IPS-18a (cell line): ENCODE data around the gene KIAA2012.
"Not testable (repeated sequence)": the region's sequence is repeated elsewhere in the genome, so short reads cannot be mapped to it uniquely, and the experiment has no call there.

Experiments
- H3K27ac ChIP-seq: one replicate; pipeline ENCODE4 v1.5.1; 2013; ENCODE audit warnings: low read length
- H3K27me3 ChIP-seq: one replicate; pipeline ENCODE4 v1.6.1; 2013; ENCODE audit warnings: mild to moderate bottlenecking, low read length; ENCODE audit not compliant: control insufficient read depth, insufficient read depth
- H3K36me3 ChIP-seq: one replicate; pipeline ENCODE4 v1.6.1; 2013; ENCODE audit warnings: low read depth, low read length; ENCODE audit not compliant: control insufficient read depth
- H3K4me1 ChIP-seq: one replicate; pipeline ENCODE4 v1.6.1; 2013; ENCODE audit warnings: low read depth, low read length; ENCODE audit not compliant: control insufficient read depth
- H3K4me3 ChIP-seq: one replicate; pipeline ENCODE4 v1.5.1; 2013; ENCODE audit warnings: low read length
- H3K9ac ChIP-seq: one replicate; pipeline ENCODE4 v1.6.1; 2013; ENCODE audit warnings: mild to moderate bottlenecking, low read length, moderate library complexity
- H3K9me3 ChIP-seq: one replicate; pipeline ENCODE4 v1.6.1; 2013; ENCODE audit warnings: low read depth, low read length; ENCODE audit not compliant: control insufficient read depth

The KIAA2012 gene

GRCh38 chr2:202122163-202122540, 49.1 kb downstream of the KIAA2012 start:
- H3K27me3 ChIP-seq = no peaks in the 10 kb centered on the region
- no peaks in the 10 kb centered on the region for H3K36me3 ChIP-seq

DNA sequence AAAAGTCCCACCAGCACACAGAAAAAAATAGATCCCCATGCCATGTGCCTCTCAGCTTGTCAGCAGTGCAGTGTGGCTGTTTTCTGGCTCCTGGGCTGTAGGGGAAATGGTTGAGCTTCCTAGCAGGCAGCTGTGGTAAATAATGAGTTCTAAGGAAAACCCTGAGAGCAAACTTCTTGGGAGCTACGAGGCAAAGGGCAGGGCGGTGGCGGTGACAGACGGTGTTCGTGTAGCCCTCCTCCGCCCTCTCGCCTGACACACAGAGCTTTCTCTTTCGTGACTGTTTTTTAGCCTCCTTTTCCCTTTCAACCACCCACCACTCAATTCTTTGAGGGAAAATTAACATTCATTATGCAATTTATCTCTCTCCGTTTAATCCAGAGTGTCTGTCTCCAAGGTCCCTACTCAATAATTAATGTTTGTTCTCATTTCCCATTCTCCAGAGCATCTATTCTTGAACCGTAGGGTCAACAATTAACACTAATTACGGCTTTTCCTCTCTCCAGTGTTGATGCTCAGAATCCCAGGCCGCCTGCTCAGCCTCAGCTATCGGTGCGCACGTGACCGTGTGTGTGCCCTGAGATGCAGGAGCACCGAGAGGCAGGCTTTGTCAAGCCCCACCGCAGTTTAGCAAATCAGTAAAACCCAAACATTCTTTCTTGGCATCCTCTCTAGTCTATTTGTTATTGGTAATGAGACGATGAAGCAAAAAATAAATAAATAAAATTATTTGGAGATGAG, 50.1 kb downstream of the KIAA2012 start:
- no peak overlapping the region for H3K4me3 ChIP-seq
- H3K27me3 ChIP-seq = no peaks in the 10 kb centered on the region
- no peaks in the 10 kb centered on the region for H3K9me3 ChIP-seq
- no peak overlapping the region for H3K27ac ChIP-seq
- H3K4me1 ChIP-seq = peaks cover 5% of the 10 kb centered on the region
- no peaks in the 10 kb centered on the region for H3K36me3 ChIP-seq
- H3K9ac ChIP-seq = no peak overlapping the region

More at GRCh38 chr2:202122163-202122540, 49.1 kb downstream of the KIAA2012 start:
- Histone ChIP-seq H3K9me3 (no peaks in the 10 kb centered on the region), H3K4me3 (no peak overlapping the region), H3K4me1 (peaks cover 5% of the 10 kb centered on the region), H3K27ac (no peak overlapping the region), H3K9ac (no peak overlapping the region)

DNA sequence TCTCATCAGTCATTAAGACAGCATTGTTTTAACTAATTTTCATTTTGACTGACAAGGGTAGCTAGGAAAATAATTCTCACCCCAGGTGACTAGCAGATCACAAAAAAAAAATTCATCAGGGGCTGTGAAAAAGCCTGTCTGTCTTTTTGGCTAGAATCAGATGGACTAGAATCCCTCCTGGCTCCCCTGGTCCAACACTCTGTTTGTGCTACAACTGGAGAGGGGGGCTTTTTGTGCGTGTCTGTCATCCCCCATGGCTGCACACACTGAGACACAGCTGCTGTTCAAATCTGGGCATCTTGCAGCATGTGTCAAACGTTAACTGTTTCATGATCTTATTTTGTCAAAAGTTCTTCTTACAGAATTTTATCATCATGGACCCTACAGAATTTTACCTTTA, 51.2 kb downstream of the KIAA2012 start:
- Histone ChIP-seq H3K9me3 (no peaks in the 10 kb centered on the region), H3K27me3 (no peaks in the 10 kb centered on the region)

DNA sequence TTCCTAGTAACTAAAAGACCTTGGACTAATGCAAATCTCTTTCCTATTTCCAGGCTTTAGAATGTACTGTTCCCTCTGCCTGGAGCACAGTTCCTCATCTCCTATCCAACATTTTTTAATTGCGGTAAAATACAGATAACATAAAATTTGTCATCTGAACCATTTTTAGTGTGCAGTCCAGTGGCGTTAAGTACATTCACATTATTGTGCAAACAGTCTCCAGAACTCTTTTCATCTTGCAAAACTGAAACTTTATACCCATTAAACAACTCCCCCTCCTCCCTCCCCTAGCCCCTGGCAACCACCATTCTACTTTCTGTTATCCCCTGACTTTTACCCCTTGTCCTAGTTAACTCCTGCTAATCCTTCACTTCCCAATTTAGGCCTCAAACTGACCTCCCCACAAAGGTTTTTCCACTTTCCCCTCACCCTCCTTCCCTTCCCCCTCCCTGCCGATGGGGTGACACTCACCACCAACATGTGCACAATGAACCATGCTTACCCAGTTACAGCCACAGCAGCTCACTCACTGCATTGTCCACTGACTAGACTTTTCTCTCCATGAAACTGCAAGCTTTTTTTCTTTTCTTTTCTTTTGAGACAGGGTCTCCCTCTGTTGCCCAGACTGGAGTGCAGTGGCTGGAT, 54.8 kb downstream of the KIAA2012 start:
- Histone ChIP-seq H3K27me3 (no peaks in the 10 kb centered on the region), H3K9ac (no peak overlapping the region), H3K9me3 (no peaks in the 10 kb centered on the region), H3K4me1 (peaks cover 5% of the 10 kb centered on the region), H3K4me3 (no peak overlapping the region), H3K27ac (no peak overlapping the region), H3K36me3 (no peaks in the 10 kb centered on the region)

More for the DNA sequence above, 51.2 kb downstream of the KIAA2012 start:
- H3K9ac ChIP-seq = no peak overlapping the region
- no peaks in the 10 kb centered on the region for H3K36me3 ChIP-seq
- H3K4me3 ChIP-seq = no peak overlapping the region
- peaks cover 5% of the 10 kb centered on the region for H3K4me1 ChIP-seq
- no peak overlapping the region for H3K27ac ChIP-seq

DNA sequence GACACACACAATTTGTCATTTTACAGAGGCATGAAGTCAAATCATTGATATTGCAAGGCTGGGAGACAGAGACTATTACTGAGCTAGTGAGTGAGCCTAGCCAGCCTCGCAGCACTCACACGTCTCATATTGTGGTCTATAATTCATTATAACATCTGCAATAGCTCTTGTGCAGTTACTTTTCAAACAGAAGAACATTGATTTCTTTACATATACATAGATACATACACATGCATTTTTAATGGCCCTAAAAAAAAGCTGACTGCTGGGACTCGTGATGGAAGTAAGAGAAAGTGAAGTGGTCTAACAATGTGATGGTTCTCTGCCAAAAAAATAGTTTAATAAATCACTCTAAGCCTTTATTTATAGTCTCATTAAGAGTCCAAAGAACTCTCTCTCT, 56.8 kb downstream of the KIAA2012 start:
- Histone ChIP-seq H3K27me3 (no peaks in the 10 kb centered on the region), H3K4me1 (no peaks in the 10 kb centered on the region)

GRCh38 chr2:202133200-202133908, 60.3 kb downstream of the KIAA2012 start:
- Histone ChIP-seq H3K4me1 (no peaks in the 10 kb centered on the region), H3K27me3 (no peaks in the 10 kb centered on the region), H3K27ac (no peak overlapping the region), H3K9me3 (no peaks in the 10 kb centered on the region), H3K9ac (no peak overlapping the region), H3K36me3 (no peaks in the 10 kb centered on the region), H3K4me3 (no peak overlapping the region)

More for the DNA sequence above, 56.8 kb downstream of the KIAA2012 start:
- Histone ChIP-seq H3K4me3 (no peak overlapping the region), H3K36me3 (no peaks in the 10 kb centered on the region), H3K27ac (no peak overlapping the region), H3K9ac (no peak overlapping the region), H3K9me3 (no peaks in the 10 kb centered on the region)

GRCh38 chr2:202133909-202134265, 60.8 kb downstream of the KIAA2012 start:
- Histone ChIP-seq H3K27ac (no peak overlapping the region), H3K9ac (no peak overlapping the region), H3K9me3 (no peaks in the 10 kb centered on the region), H3K4me3 (no peak overlapping the region), H3K4me1 (no peaks in the 10 kb centered on the region), H3K36me3 (no peaks in the 10 kb centered on the region), H3K27me3 (no peaks in the 10 kb centered on the region)

DNA sequence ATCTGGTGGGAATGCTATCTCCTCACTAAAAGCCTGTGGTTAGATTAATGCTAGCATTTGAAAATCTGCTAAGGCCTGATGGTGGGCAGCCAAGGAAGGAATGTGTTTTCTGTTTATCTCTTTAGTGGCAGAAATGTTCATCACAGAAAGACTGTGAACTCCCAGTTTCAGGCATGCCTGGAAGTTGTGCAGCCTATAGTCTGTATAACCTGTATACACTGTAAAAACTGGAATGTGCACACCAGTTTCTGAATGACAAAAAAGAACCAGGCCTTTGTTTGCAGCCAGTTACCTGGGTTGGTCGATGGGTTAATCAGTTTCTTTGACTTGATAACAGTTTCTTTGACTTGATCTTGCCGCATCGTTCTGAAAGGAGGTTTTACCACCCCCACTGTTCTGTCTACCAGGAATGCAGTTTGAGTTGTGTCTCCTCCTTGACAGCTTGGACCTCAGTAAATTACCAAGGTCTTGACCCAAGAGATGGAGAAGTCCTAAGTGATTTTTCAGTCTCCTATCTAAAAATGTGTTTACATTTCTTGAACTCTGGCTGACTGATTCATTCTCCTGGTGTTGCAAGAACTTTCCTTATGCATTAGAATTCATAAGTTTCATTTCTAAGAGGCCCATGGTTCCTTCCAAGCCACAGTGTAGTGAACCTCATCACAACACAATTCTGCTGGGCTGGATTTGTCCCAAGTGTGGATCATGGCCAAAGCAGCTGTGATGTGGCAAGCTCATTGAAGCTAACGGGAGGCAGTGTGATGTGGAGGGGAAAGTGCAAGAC, 62.2 kb downstream of the KIAA2012 start:
- no peak overlapping the region for H3K4me3 ChIP-seq
- no peak overlapping the region for H3K27ac ChIP-seq
- H3K9ac ChIP-seq = no peak overlapping the region
- H3K36me3 ChIP-seq = no peaks in the 10 kb centered on the region
- H3K27me3 ChIP-seq = no peaks in the 10 kb centered on the region
- H3K9me3 ChIP-seq = no peaks in the 10 kb centered on the region
- H3K4me1 ChIP-seq = no peaks in the 10 kb centered on the region

GRCh38 chr2:202136039-202136438, 63.0 kb downstream of the KIAA2012 start:
- not testable (repeated sequence) for H3K9ac ChIP-seq, H3K36me3 ChIP-seq, H3K4me3 ChIP-seq, H3K9me3 ChIP-seq, H3K4me1 ChIP-seq, H3K27me3 ChIP-seq, H3K27ac ChIP-seq

DNA sequence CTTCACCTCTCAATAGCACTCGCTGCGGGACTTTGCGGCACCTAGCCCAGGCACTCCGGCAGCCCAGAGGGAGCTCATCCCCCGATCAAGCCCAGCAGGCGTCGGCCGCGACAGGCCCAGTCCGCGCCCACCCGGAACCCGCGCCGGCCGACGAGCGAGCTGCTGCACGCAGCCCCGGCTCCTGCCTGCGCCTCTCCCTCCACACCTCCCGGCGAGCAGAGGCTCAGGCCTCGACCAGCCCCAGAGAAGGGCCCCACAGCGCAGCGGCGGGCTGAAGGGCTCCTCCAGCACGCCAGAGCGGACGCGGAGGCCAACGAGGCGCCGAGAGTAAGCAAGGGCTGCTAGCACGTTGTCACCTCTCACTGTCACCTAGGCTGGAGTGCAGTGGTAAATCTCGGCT, 63.5 kb downstream of the KIAA2012 start:
- H3K9me3 ChIP-seq = no peaks in the 10 kb centered on the region
- no peaks in the 10 kb centered on the region for H3K36me3 ChIP-seq
- H3K27me3 ChIP-seq = no peaks in the 10 kb centered on the region
- H3K9ac ChIP-seq = no peak overlapping the region
- peaks cover 10% of the 10 kb centered on the region for H3K4me1 ChIP-seq
- H3K4me3 ChIP-seq = no peak overlapping the region
- no peak overlapping the region for H3K27ac ChIP-seq

DNA sequence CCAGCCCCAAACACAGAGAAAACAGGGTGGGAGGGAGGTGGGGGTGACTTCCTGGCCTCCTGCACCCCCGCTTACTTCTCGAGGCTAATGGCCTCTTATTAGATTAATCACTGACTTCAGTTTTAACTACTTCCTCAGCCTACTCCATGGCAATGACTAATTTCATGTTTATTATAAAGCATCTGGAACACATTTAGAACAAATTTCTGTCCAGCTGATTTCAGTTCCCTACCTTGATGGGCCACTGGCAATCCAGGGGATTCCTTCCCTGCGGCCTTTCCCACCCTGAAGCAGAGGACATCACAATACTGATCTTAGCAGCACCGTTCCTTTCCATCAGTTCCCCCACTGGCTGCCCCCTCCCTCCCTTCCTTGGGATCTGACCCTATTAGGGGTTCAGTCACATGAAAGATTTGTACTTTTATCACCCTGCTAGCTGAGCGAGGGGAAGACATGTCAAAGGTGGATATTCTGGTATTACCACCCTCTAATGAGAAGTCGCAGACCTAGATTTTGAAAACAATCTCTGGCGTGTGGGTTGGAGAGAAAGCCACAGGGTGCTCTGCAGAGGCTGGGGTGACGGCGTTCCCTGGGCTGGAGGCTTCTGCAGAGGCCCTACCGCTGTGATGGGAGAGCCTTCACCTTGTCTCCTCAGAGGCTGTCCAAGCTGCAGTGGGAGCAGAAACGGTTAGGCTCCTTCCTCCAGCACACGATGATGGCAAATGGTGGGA, 67.6 kb downstream of the KIAA2012 start:
- H3K27me3 ChIP-seq = no peaks in the 10 kb centered on the region
- H3K9ac ChIP-seq = no peak overlapping the region
- no peaks in the 10 kb centered on the region for H3K9me3 ChIP-seq
- no peak overlapping the region for H3K27ac ChIP-seq
- H3K4me1 ChIP-seq = peaks cover 15% of the 10 kb centered on the region
- H3K4me3 ChIP-seq = no peak overlapping the region
- H3K36me3 ChIP-seq = no peaks in the 10 kb centered on the region
